HG02588 (cell line): Measurements from ENCODE around the gene ANKK1.

Experiments
- ATAC-seq: cut with Tn5 transposase; IDR thresholded peaks from one replicate; pipeline ENCODE4 v1.9.1; 2021; ENCODE audit warnings: mild to moderate bottlenecking, moderate library complexity; ENCODE audit not compliant: unreplicated experiment

The ANKK1 gene

DNA sequence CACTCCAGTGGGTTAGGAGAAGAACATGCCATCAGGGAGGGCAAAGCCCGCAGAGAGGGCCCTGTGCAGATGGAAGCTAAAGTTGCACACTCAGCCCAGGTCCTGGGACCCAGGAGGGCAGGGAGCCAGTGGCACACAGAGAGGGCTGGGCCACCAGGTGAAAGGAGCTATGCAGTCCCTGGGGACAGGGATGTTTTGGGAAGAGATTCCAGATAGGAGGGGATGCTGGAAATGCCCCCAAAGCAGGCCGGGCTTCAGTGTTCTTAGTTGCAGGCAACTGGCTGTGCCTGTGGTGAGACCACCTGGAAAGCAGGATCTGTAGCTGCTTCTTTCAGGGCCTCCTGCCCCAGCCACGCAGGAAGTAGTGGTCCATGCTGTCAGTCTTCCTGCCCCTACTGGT is 19.6 kb downstream of the ANKK1 start:
- no peak for ATAC-seq

GRCh38 chr11:113408206-113408605 is 20.6 kb downstream of the ANKK1 start:
- ATAC-seq: no peak

DNA sequence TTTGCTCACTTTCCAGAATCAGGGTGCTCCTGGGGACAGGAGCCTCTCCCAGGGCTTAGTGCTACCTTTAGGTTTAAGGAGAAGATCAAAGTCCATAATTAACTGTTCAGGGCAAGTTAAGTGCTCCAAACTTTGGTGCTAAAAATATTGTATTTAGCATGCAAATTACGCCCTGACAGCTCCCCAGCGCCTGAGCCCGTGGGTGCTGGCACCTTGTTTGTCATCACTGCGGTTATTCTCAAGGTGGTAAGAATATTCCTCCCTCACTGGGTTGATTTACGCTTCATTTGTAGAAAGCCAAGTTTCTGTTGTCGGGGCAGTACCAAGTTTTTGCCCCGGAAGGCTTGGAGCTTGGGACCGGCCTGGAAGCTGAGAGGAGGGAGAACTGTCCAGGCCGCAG is 21.3 kb downstream of the ANKK1 start:
- no peak for ATAC-seq

GRCh38 chr11:113409526-113409925 is 21.9 kb downstream of the ANKK1 start:
- no peak for ATAC-seq

GRCh38 chr11:113410414-113411135 is 23.0 kb downstream of the ANKK1 start:
- no peak for ATAC-seq

DNA sequence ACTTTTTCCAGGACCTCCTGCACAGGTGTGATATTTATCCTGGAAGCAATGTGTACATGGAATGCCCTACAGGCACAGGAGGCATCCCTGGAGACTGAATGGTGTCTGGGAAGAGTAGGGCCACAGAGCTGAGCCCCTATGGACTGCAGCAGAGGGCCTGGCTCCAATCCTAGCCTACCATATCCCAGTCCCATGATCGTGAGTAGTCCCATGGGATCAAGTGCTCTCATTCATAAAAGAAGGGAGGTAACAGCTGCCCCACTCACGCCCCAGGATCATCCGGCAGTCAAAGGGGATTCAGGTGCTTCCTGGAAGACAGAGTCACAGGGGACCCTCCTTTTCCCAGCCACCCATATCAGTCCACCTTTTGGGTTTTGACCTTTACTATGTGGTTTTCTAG is 24.0 kb downstream of the ANKK1 start:
- no peak for ATAC-seq

GRCh38 chr11:113412675-113413074 is 25.1 kb downstream of the ANKK1 start:
- no peak for ATAC-seq

DNA sequence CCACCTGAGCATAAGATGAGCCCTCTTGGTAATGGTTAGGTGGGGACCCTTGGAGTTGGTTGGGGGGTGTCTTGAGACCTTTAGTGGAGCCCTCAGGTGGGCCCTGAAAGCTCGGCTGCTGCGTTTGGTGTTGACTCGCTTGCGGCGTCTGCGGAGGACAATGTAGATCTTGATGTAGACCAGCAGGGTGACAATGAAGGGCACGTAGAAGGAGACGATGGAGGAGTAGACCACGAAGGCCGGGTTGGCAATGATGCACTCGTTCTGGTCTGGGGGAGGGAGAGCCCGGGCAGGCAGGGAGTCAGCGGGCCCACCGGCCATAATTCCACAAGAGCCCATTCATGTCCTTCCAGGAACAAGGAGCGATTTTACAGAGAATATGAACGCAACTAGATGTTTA is 27.8 kb downstream of the ANKK1 start:
- ATAC-seq: no peak

GRCh38 chr11:113417428-113417827 is 29.8 kb downstream of the ANKK1 start:
- no peak for ATAC-seq

GRCh38 chr11:113419454-113420003 is 31.9 kb downstream of the ANKK1 start:
- ATAC-seq: no peak

DNA sequence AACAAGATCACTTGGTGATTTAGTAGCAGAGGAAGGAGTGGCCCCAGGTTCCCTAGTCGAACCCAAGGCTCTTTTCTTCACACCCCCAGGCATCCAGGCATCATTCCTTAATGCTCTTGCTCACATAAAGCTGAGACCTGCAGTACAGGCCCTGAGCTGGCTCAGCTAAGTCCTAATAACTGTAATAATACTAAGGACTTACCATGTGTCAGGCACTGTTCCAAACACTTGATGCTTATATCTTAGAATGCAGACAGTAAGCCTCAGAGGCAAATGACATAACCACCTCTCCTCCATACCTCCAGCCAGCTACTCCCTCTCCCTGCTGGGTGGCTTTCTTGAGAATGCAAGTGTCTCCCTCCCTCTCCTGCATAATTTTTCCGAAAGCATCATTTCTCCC is 33.2 kb downstream of the ANKK1 start:
- ATAC-seq: no peak

GRCh38 chr11:113426686-113427085 is 39.1 kb downstream of the ANKK1 start:
- ATAC-seq: no peak

- no peak for ATAC-seq
These were observed 44.2 kb downstream of the ANKK1 start for GRCh38 chr11:113431746-113432145.

GRCh38 chr11:113435190-113435968 is 47.8 kb downstream of the ANKK1 start:
- no peak for ATAC-seq

- ATAC-seq: no peak
These were observed 49.2 kb downstream of the ANKK1 start for GRCh38 chr11:113436672-113437252.

DNA sequence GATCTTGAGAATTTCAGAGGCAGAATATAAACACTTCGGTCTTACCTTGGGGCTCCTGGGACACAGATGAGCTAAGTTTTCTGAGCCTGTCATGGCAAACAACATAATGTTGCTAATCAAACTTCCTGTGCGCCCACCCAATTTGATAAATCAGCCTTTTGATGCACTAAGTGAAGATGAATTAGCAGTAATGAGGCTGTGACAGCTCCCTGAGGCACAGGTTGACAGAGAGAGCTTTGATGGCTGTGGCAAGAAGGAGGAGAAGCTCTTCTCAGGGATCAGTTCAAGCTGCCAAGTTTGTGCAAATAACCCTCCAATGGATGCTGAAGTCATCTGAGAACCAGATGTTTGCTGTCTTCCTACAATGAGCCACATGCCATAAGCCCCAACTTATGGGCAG is 53.2 kb downstream of the ANKK1 start:
- no peak for ATAC-seq

DNA sequence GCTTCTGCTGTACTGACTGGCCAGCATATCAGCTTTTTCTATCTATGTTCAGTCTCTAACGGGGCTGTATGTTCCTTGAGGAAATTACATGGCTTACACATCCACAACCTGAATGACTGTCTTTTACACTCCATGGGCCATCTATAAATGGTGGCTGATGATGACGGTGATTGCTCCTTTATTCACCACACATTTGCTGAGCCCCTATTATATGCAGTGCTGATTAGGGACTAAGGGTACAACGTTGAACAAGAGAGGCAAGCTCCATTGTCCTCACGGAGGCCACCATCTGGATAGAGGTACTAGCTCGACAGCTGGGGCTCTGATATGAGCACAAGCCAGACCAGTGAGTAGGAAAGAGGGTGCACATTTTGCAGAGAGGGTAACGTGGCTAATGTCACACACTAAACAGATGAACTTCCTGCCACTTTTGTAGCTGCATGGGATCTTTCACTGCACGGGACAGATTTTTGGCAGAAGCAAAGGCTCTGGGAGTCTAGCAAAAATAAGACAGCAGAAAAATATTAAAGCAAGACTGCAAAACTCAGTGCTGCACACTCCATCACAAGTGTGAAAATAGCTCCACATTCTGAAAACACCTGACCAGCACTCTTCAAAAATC is 57.0 kb downstream of the ANKK1 start:
- ATAC-seq: no peak

DNA sequence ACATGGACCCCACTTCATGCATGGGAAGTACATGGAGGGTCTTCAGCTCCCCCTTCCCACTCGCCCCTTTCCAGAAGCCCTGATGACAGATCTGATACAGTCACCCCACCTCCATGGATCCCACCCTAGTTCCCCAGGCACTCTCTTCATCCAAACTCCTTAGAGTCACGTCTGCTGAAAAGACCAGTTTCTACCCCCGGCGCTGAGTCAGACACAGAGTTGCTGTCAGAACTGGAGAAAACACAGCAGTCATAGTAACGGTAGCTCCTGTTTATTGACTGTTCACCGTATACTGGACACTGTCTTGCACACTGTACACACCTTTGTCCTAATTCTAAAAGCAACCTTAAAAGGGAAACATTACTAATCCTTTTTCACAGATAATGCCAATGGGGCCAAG is 58.5 kb downstream of the ANKK1 start:
- ATAC-seq: no peak

DNA sequence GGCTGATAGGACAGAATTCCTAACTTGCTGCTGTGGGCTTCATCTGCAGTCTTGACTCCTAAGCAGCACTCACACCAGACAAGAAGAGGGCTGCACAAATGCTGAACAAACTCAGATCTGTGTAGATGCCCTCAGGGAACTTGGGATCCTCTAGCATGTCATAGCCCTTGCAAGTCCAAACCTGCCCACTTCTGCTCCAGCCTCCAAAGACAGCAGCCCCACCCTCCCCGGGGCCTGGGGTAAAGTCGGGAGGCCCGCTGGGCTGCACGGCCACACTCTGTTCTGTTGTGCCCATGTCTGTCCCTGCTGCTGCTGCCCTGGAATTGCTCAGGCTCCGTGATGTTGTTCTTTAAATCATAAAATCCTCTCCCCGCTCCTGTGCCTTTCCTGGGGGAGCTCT is 59.4 kb downstream of the ANKK1 start:
- no peak for ATAC-seq

DNA sequence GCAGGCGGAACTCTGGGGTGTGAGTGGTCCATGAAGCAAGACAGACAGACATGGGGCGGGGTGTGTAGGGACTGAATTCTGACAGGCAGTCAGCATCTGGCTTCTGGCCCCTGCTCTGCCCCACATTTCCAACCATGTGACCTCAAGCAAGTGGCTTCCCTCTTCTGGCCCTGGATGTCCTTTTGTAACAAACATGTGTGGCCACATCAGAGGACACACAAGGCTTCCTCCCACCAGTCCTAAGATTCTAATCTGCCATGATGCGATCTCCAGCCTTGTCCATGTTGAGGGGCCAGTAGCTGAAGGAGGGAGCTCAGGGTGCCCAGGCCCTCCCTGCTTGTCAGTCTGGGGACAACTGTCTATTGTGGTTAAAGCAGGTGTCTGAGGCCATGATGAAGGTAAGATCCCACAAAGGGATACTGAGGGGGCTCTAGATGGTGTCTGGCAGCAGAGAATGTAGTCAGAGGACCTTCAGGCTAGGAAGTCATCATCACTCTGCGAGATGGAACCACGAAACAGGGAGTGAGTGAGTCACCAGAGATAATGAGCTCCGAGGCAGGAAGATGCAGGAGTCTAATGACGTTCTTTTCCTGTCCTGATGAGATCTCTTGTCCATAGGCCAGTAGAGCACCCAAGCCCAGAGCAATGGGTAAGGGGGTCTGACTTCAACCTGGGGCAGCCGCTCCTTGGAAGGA is 60.2 kb downstream of the ANKK1 start:
- no peak for ATAC-seq

- no peak for ATAC-seq
These were observed 60.7 kb downstream of the ANKK1 start for GRCh38 chr11:113448316-113448677.
